Measurements from ENCODE around the gene SSTR5. TPM values are rescaled to one million over a fixed set of nuclear protein-coding genes. Genes with fewer than 3 reads are reported as not detected.

SSTR5 gene
- total and polyA plus RNA-seq, 11 donors, result 0.22 to 20.1 (median 3.6) TPM

DNA sequence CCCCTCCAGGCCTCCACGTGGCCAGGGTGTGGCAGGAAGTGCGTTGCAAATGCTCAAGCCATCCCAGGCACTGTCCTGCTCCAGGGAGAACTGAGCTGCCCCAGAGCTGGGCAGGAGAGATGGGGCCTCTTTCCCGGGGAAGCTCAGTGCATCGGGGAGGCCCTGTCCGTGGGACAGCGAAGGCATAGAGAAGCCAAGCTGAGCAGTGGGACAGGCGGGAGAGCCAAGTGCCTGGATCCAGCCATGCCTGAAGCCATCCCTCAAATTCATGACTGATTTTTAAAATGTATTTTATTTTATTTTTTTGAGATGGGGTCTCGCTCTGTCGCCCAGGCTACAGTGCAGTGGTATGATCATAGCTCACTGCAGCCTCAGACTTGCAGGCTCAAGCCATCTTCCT lies 25.4 kb upstream of the SSTR5 start:
- no peaks in the 10 kb centered on the region for H3K36me3 ChIP-seq
- H3K27me3 ChIP-seq, result peaks cover 11 to 60% (median 28%) of the 10 kb centered on the region in 9 donors
- ATAC-seq (no peak), DNase-seq (no peak)
- H3K27ac ChIP-seq, result no peak overlapping the region
- 82 to 87% (median 82%) methylated on average over 8 to 9 of the region's 9 CpGs for WGBS, 4 donors
- peaks cover 0 to 37% (median 2%) of the 10 kb centered on the region in 12 donors for H3K4me1 ChIP-seq
- H3K4me3 ChIP-seq, result no peak overlapping the region
- intact Hi-C loops (cut with DNase I), result no loop called here
- no peak for TF ChIP-seq POLR2A (IDR thresholded peaks at IDR 0.05)
- TF ChIP-seq, protein P1, sequence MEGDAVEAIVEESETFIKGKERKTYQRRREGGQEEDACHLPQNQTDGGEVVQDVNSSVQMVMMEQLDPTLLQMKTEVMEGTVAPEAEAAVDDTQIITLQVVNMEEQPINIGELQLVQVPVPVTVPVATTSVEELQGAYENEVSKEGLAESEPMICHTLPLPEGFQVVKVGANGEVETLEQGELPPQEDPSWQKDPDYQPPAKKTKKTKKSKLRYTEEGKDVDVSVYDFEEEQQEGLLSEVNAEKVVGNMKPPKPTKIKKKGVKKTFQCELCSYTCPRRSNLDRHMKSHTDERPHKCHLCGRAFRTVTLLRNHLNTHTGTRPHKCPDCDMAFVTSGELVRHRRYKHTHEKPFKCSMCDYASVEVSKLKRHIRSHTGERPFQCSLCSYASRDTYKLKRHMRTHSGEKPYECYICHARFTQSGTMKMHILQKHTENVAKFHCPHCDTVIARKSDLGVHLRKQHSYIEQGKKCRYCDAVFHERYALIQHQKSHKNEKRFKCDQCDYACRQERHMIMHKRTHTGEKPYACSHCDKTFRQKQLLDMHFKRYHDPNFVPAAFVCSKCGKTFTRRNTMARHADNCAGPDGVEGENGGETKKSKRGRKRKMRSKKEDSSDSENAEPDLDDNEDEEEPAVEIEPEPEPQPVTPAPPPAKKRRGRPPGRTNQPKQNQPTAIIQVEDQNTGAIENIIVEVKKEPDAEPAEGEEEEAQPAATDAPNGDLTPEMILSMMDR (IDR thresholded peaks at IDR 0.05), result no peak
- H3K9me3 ChIP-seq, result peaks cover 0 to 1% (median 0%) of the 10 kb centered on the region in 12 donors

DNA sequence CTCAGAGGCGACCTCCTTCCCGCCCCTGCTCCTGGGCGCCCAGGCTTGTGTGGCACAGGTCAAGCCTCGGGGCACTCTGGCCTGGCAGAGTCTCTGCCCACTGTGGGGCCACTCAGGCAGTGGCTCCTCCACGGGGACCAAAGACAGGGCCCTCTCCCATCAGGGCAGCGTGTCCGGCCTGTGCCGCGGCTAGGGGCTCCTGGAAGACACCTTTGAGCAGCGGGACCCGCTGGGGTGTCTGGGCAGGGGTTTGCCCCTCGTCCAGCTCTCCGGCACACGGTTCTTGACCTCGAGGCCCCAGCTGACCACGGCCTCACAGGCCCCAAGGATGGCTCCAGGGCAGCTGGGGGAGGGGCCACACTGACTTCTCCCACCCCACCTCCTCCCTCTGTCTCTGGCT lies 24.7 kb upstream of the SSTR5 start:
- Histone ChIP-seq H3K27ac (no peak overlapping the region), H3K36me3 (no peaks in the 10 kb centered on the region), H3K27me3 (peaks cover 11 to 62% (median 27%) of the 10 kb centered on the region in 9 donors), H3K4me1 (peaks cover 0 to 37% (median 2%) of the 10 kb centered on the region in 12 donors), H3K9me3 (no peaks in the 10 kb centered on the region), H3K4me3 (no peak overlapping the region)
- WGBS, 4 donors, result 74 to 82% (median 79%) methylated on average over 14 to 16 of the region's 16 CpGs
- ATAC-seq (no peak), DNase-seq (no peak)
- TF ChIP-seq, protein P1 (IDR thresholded peaks at IDR 0.05), result no peak
- TF ChIP-seq POLR2A (IDR thresholded peaks at IDR 0.05), result no peak
- intact Hi-C loops (cut with DNase I), result no loop called here

DNA sequence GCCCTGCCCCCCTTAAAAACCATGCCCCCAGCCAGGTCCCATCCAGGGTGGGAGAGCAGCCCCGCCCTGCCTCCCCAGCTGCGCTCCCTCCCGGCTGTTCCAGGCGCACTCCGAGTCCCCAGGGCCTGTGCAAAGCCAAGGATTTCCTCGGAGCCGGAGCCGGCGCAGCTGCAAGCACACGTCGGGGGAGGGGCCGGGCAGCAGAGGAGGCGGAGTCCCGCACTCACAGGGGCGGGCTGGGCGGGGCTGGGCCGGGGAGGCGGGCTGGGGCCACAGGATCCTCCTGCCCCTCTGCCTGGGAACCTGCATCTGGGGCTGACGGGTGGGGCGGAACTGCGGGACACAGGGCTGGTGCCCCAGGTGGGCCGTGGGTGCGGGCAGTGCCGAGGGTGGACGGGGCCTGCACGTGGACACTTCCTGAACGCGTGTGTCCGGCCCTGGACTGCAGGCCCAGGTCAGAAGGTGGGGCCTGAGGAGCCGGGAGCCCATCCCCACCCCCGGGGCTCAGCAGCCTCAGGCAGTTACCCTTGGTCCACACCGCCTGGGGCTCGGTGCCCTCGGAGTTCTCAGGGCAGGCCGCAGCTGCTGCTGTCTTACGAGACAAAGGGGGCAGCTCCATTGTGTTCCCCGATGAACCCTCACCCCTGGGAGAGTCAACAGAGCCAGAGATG lies 24.0 kb upstream of the SSTR5 start:
- 19 to 70% (median 22%) methylated on average over 2 to 37 of the region's 37 CpGs for WGBS, 4 donors
- intact Hi-C loops (cut with DNase I), result no loop called here
- no peaks in the 10 kb centered on the region for H3K36me3 ChIP-seq
- no peak overlapping the region for H3K27ac ChIP-seq
- DNase-seq (peak; percentile 70 to 86 (median 79)), ATAC-seq (peak in 3 of 4 donors; percentile 69 to 88 (median 83))
- no peaks in the 10 kb centered on the region for H3K9me3 ChIP-seq
- H3K27me3 ChIP-seq, result peaks cover 11 to 68% (median 29%) of the 10 kb centered on the region in 9 donors
- TF ChIP-seq, protein P1 (IDR thresholded peaks at IDR 0.05), result no peak
- no peak for TF ChIP-seq POLR2A (IDR thresholded peaks at IDR 0.05)
- H3K4me3 ChIP-seq, result peak overlapping the region in 1 of 12 donors; percentile 10
- peaks cover 0 to 37% (median 2%) of the 10 kb centered on the region in 12 donors for H3K4me1 ChIP-seq

DNA sequence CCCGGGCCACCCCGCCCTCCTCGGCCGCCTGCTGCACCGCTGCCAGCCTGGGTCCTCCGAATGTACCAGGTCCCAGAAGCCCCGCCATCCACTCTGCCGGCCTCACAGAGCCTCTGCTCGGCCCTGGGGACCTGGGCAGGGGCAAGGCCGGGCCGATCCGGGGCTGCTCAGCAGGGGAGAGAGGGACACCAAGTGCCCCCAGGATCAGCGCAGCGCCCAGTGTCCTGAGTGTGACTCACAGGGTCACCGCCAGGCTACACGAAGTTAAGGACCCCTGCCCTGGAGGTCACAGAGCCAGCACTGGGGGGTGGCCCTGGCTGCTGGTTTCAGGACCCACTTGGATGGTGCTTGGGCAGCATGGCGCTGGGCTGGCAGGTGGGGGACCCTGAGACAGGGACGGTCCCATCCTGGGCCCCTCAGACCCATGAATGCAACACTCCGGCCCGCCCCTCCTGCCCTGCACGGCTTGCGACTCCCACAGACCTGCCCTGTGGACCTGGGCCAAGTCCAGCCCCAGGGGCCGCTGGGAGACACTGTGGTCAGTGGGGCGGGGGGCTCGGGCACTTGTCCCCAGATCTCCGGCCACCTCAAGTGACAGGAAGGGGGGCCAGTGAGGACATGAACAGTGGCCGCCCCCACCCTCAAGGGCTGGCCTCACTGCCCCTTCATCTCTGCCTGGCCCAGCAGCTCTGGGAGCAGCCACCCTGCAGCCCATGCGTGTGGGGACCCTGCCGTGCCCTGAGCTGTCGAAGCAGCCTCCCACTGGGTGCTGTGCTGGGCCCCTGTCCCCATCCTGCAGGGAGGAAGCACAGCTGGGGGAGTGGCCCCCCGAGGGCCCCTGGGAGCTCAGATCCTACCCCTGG lies 23.2 kb upstream of the SSTR5 start:
- intact Hi-C loops (cut with DNase I), result no loop called here
- Histone ChIP-seq H3K4me1 (peaks cover 0 to 29% (median 2%) of the 10 kb centered on the region in 12 donors), H3K27me3 (peaks cover 11 to 68% (median 24%) of the 10 kb centered on the region in 9 donors), H3K36me3 (no peaks in the 10 kb centered on the region), H3K27ac (no peak overlapping the region), H3K9me3 (no peaks in the 10 kb centered on the region), H3K4me3 (no peak overlapping the region)
- TF ChIP-seq, protein P1 (IDR thresholded peaks at IDR 0.05), result no peak
- TF ChIP-seq POLR2A (IDR thresholded peaks at IDR 0.05), result no peak
- DNase-seq (no peak), ATAC-seq (no peak)
- WGBS, 4 donors, result 78 to 81% (median 79%) methylated on average over 20 to 31 of the region's 31 CpGs

All from heart left ventricle (tissue), 16 donors.